ENCODE data around the gene CLK3.

The CLK3 gene

DNA sequence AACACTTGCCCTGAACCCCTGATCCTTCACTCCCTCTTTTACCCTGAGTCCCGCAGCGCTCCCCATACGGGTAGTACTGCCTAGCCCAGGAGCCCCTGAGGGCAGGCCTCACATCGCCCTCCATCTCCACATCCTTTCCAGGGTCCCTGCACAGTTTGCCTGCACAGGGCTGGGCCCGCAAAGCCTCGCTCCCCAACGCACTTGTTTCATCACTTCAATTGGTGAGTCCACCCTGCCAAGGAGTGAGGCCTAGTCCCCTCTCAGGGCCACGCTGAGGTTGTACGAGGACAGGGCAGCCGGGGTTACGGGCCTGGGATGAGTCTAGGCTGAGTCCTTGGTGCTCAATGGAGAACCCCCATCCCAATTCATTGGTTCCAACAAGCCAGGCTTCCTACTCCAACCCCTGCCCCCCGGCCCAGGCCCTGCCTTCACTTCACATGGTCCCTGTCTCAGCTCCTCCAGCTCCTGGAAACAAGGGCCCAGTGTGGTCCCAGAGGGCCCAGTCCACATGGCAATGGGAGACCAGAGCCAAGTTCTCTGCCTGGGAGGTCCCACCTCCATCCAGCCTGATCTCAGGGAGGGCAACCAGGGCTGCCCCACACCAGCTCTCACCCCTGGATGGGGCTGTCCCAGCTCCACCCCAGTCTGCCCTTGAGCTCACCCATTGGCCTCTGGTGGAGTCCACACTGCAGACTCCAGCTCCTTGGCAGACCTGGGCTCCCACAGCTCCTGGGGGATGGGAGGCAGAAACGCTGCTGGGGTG is 12.4 kb upstream of the CLK3 start:
- no peak for DNase-seq (ENCODE audit: low read depth)
- H3K4me3 ChIP-seq (ENCODE audit: low read depth, low read length) = no peak overlapping the region
- TF ChIP-seq, protein P1, sequence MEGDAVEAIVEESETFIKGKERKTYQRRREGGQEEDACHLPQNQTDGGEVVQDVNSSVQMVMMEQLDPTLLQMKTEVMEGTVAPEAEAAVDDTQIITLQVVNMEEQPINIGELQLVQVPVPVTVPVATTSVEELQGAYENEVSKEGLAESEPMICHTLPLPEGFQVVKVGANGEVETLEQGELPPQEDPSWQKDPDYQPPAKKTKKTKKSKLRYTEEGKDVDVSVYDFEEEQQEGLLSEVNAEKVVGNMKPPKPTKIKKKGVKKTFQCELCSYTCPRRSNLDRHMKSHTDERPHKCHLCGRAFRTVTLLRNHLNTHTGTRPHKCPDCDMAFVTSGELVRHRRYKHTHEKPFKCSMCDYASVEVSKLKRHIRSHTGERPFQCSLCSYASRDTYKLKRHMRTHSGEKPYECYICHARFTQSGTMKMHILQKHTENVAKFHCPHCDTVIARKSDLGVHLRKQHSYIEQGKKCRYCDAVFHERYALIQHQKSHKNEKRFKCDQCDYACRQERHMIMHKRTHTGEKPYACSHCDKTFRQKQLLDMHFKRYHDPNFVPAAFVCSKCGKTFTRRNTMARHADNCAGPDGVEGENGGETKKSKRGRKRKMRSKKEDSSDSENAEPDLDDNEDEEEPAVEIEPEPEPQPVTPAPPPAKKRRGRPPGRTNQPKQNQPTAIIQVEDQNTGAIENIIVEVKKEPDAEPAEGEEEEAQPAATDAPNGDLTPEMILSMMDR (IDR thresholded peaks at IDR 0.05; ENCODE audit: control insufficient read depth, extremely low read depth, insufficient read depth) = no peak

- TF ChIP-seq, protein P1 (IDR thresholded peaks at IDR 0.05; ENCODE audit: control insufficient read depth, extremely low read depth, insufficient read depth) = no peak
- no peak overlapping the region for H3K4me3 ChIP-seq (ENCODE audit: low read depth, low read length)
- DNase-seq (ENCODE audit: low read depth) = no peak
These were observed 11.6 kb upstream of the CLK3 start for GRCh38 chr15:74603789-74604705.

DNA sequence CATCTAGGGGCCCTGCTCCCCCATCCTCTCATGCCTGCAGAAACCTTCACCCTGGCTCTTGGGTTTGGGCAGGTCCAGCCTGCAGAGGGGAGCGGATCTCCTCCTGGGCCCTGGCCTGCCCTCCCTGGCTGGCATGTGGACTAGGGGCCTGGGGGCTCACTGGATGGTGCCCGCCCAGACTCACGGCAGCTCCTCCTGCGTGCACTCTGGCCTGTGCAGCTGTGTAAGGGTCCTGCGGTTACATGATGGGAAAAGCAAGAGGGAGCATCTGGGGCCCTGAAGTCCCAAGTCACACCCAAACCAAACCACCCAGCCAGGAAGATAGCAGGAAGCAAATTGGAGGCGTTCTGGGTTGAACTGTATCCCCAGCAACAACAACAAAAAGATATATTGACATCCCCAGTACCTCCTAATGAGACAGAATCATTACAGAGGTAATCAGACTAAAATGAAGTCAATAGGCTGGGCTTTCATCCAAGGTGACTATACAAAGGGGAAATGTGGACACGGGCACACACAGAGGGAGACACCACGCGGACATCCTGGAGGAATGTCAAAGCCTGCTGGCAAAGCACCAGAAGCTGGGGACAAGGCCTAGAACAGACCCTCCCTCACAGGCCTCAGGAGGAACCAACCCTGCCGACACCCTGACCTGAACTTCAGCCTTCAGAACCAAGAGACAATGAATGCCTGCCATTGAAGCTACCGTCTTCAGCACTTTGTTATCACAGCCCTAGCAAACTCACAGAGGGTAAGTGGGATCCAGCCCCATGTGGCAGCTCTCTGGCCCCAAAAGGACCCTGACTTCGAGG is 10.4 kb upstream of the CLK3 start:
- TF ChIP-seq, protein P1 (IDR thresholded peaks at IDR 0.05; ENCODE audit: control insufficient read depth, extremely low read depth, insufficient read depth) = no peak
- DNase-seq (ENCODE audit: low read depth) = no peak
- H3K4me3 ChIP-seq (ENCODE audit: low read depth, low read length) = no peak overlapping the region

- TF ChIP-seq, protein P1 (IDR thresholded peaks at IDR 0.05; ENCODE audit: control insufficient read depth, extremely low read depth, insufficient read depth) = no peak
- no peak for DNase-seq (ENCODE audit: low read depth)
- H3K4me3 ChIP-seq (ENCODE audit: low read depth, low read length) = no peak overlapping the region
These were observed 9.9 kb upstream of the CLK3 start for GRCh38 chr15:74605795-74606150.

DNA sequence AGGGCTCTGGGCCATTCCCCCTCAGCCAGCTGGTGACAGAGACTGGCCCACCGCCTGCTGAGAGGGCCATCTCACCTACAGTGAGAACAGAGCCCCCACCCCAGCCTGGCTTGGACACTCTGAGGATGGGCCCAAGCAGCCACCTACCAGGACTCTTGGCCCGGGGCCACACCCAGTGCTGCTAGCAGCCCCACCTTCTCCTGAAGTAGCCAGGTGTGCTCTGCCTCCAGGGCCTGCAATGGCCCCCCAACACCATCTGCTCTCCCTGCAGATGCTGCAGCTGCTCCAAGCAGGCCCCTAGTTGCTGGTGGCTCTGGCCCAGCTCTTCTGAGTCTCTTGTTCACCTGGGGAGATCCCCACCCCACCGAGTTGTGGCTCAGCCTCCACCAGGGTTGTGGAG is 6.8 kb upstream of the CLK3 start:
- TF ChIP-seq, protein P1 (IDR thresholded peaks at IDR 0.05; ENCODE audit: control insufficient read depth, extremely low read depth, insufficient read depth) = no peak
- no peak overlapping the region for H3K4me3 ChIP-seq (ENCODE audit: low read depth, low read length)
- no peak for DNase-seq (ENCODE audit: low read depth)

DNA sequence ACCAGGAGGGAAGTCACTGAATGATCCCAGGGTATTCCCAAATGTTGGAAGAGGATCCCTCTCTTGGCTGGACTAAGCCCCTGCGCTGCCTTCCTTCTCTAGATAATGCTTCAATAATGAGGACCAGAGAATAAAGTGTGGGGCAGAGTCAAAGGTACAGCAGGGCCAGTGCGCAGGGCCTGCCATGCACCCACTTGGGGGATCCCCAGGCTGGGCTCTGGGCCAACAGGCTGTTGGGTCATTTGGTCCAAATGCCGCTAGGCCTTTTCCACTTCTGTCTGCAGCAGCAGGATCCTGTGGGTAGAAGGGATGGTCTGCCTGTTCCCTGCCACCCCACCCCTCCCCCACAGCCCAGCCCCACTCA is 5.7 kb upstream of the CLK3 start:
- H3K4me3 ChIP-seq (ENCODE audit: low read depth, low read length) = no peak overlapping the region
- TF ChIP-seq, protein P1 (IDR thresholded peaks at IDR 0.05; ENCODE audit: control insufficient read depth, extremely low read depth, insufficient read depth) = no peak
- no peak for DNase-seq (ENCODE audit: low read depth)

All from LNCaP clone FGC (cell line).